HG03342 (cell line): ENCODE measurements around the gene DLX6.
"Not testable (repeated sequence)": the region's sequence is repeated elsewhere in the genome, so short reads cannot be mapped to it uniquely, and the experiment has no call there.

Experiments used
- ATAC-seq: cut with Tn5 transposase; IDR thresholded peaks from one replicate; pipeline ENCODE4 v1.9.1; 2021; ENCODE audit warnings: mild to moderate bottlenecking, moderate library complexity; ENCODE audit not compliant: unreplicated experiment

The DLX6 gene

DNA sequence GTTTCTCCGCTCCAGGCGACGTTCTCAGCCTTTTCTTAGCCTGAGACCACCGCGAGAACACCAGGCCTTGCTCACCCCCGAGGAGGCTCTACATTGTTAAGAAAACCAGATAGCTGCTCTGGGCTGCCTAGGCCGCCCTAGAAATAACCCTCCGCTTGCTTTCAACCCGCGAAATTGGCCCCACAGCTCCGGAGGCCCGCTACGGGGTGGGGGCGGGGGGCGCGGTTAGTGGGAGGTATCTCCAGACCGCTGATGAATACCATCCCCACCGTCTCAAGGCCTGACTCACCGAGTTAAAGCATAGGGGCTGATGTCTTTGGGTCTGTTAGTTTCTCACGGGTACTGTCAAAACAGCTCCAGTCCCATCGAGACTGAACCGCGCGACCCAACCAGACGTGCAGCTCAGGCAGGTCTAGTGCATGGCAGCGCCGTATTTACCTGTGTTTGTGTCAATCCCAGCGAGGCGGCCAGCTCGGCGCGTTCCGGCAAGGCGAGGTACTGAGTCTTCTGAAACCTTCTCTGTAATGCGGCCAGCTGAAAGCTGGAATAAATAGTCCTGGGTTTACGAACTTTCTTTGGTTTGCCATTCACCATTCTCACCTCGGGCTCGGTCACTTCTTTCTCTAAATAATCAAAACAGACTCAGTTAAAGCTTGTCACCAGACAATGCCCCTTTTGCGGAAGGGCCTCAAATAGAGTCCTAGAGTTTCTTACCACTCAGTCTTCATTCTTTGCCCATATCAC is 16.6 kb downstream of the DLX6 start:
- ATAC-seq: no peak

DNA sequence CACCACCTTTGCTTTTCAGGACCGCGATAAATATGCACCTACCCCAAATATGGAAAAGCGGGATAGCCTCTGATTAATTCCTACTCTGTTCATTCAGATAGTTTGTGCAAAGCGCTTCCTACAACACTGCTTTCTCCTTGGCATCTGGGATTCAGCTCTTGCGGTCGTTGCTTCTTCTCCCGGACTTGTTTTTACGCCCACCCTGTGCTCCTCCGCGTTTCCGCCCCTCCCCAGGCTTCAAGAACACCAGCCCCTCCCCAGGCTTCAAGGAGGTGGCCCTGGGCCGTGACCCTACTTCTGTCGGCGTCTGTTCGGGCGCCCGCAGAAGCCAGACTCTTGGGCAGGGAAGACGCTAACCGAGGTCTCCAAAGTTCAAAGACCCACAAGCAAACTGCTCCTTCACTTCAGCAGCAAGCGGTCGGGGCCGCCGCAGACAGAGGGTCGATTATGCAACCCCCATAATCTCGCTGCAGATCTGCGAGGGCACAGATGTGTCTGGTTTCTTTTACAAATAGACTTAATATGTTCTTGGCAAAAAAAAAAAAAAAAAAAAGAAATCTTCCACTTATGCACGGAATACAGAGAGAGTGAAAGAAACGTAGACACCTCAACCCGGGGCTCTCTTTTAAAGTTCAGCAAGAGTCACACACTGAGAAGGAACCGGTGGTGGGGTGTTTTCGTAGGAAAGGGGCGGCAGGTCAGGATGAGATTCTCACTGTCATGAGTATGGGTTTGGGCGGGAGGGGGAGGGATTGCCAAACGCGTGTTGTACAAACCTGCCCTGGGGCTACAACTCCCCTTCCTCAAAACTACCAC is 17.3 kb downstream of the DLX6 start:
- no peak for ATAC-seq

DNA sequence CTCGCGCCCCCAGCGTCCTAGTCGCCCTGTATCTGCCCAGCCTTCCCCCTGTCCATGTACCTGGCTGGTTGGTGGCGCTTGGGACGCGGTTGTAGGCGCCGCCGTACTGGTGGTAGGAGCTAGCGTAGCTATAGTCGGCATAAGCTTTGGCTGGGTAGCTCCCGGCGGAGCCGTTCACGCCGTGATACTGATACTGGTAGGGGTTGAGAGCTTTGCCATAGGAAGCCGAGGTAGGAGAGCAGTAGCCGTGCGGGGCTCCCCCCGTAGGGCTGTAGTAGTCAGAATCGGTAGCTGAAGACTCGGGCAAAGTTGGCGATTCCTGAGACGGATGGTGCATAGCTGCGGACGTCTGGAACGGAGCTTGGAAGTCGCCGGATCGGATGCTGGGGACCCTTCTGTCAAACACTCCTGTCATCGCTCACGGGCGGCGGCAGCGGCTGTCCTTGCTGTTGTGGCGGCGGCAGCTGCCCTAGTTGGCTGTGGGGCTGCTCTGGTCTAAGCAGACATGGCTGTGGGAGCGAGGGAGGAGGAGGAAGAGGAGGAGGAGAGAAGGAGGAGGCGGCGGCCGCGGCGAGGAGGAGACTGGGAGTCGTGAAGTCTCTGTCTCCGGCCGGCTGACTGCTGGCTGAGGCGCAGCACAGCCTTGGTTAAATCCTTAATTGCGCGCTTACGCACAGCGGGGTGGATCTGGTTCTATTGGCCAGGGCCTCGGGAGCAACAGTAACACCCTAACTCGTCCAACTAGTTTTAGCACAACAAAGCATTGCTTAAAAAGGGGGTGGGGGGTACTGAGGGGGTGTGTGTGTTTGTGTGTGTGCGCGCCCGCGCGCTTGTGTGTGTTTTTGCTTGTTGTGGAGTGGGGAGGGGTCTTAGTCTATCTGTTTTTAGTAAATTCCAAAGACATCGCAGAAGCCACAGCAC is 19.1 kb downstream of the DLX6 start, which contains the start of gene DLX5:
DLX5 (minus strand) TSS at position 623 of the 921 bp plus-strand sequence; CDS start at position 415, 208 bp downstream.
- no peak for ATAC-seq

DNA sequence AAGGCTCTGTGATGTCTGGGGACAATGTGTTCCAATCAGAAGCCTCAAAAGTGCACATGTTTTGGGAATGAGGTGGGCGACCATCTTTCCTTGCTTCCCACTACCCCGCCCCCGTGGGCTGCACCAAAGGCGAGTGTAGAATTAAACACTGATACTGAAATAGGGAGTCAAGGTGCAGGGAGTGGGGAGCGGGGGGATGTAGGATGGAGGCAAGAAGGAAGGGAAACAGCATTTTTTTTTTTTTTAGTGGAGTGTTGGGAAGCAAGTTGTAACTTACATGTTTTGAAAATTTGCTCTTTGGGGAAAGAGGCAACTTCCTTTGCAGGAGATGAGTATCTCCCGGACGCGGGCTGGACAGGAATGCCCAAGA is 19.8 kb downstream of the DLX6 start:
- ATAC-seq: no peak

DNA sequence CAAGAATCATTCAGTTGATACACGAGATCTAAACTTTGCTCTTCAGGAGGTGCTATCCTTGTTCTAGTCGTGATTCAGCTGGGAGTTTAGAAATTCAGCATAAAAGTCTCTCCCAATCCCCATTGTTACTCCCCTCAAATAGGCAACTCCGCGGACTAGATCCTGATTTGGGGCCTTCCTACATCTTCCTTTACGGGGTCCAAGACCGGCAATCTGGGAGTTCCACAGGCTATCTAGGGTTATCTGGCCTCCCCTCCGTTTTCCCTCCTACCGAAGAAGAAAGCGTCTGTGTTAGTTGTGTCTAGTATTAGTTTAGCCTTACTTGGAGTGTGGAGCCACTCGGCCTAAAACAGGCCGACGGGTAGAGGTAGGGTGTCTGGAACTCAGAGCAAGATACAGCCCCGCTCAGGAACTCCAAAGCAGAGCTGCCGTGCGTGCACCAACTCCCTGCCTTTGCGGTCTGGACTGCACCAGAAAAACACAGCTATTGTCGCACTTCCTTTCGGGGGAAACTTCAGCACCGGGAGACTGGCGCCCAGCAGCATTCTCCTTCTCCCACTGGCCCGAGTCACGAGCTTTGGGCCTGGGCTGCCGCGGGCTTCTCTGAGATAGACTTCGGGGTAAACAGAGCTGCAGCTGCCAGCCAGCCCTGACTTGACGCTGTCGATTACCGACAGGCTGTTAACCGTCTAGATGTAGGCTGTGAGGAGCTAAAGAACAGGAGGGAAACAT is 20.8 kb downstream of the DLX6 start:
- no peak for ATAC-seq

DNA sequence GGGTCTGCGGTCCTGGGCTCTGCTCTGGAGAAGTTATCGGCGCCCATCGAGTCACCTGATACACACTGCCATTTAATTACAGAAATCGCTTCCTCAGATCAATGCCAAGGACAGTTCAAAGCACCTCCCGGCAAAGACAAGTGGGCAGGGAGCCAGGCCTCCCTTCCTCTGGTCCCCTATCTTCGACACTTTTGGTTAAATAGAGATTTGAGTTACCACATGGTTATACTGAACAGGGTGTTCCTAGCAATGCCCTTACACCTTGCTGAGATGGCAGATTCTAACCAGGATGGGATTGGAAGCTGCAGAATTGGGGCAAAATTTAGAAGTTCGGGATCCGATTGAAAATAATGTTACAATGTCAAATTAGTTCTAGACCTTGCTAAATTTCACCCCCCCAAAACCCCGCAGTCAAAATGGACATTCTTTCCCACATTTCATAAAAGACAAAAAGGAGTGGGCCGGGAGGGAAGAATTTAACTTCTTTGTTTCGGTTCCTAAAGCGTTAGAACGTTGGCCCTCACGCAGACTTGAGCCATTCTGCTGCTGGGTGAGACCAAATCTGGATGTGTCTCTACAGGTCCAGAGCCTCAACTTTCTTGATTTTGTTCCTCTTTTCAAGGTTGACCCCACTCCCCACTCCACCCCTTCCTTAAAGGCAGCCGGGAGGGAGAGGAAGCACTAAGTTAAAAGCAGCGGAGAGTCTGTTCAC is 21.5 kb downstream of the DLX6 start:
- ATAC-seq: no peak

DNA sequence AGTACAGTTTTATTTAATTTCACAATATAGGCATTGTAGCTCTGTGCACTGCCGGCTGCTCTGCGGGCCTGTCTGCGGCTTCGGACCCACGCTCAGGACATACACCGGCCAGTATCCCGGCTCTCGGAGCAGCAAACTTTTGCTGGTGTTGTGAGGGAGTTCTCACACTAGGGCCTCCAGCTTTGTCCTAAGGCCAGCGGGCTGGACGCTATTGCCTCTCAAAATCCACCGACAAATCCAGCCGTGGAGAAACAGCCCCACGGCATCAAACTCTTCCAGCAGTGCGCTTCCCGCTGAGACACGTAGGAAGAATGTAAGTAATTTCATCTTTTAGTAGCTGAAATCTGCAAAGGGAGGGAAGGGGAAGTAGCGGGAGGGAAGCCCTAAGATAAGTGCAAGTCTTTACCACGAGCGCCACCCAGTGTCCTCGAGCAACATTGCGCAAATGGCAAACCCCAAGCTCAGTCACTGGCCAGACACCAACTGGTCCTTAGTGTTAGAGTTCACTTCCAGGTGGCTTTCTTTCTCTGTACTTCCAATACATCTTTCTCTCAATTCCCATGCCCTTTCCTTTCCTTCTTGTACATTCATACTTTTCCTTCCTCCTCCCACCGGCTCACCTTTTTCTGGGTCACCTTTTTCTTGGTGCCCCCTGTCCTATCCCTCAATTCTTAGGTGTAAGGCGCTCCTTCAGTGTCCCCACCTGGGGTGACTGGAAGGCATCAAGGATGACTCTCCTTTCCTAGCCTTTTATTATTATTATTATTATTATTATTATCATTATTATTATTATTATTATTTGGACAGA is 22.3 kb downstream of the DLX6 start:
- peak; percentile 87 for ATAC-seq

DNA sequence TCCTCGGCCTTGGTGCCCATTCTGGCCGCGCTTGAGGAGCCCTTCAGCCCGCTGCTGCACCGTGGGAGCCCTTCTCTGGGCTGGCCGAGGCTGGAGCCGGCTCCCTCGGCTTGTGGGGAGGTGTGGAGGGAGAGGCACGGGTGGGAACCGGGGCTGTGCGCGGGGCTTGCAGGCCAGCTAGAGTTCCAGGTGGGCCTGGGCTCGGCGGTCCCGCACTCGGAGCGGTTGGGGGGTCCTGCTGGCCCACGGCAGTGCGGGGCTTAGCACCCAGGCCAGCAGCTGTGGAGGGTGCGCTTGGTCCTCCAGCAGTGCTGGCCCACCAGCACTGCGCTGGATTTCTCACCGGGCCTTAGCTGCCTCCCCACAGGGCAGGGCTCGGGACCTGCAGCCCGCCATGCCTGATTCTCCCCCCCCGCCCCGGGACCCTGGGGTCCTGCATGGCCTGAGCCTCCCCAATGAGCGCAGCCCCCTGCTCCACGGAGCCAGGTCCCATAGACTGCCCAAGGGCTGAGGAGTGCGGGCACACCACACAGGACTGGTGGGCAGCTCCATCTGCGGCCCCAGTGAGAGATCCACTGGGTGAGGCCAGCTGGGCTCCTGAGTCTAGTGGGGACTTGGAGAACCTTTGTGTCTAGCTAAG is 29.0 kb downstream of the DLX6 start:
- ATAC-seq: not testable (repeated sequence)

DNA sequence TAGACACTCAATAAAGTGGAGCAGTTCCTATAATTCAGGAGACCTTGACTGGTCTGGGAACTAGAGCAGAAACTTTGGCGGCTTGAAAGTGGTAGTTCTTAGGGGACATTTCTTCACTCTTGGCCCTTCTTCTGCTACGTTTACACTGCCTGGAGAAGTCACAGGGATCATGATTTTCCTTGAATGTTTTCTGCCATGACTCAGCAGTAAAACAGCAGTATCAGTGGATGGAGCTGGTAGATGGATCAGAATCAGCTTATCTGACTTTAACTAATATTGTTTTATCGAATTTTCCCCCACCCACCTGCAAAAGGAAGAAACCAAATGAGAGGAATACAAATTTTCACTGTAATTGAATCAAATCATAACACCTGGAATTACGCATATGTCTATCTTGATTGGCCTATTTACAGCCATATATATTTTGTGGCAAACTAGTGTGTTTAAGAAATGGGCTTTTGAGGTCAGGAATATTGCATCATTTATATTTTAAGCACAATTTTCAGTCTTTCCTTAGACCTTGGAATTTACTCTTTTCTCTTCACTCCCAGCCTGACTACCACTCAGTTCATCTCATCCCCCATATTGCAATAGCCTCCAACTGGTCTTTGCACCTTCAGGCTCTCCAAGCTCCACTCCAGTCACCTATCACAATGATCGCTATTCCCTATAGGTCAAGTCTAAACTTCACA is 34.2 kb downstream of the DLX6 start:
- ATAC-seq: no peak

DNA sequence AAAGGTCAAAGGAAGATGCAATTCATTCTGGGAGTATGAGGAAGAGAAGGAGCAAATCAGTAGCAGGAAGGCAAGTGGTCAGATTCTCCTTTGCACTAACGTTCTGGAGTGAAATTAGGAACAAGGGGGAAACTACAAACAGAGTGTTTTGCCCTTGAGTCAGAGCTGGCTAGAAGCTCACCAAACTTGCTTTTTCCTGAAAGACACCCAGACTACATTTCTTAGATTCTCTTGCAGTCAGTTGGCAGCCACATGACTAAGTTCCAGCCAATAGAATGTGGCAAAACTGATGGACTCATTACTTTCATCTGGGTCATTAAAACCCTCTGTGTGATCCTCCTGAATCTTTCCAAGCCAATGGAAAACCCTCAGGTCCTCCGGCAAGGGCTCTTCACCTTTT is 37.9 kb downstream of the DLX6 start:
- no peak for ATAC-seq
